ENCODE data around the gene CLEC2B. TPM values are rescaled to one million over a fixed set of nuclear protein-coding genes. Genes with fewer than 3 reads are reported as not detected.
A peak's percentile ranks its signal among the peaks of the same experiment; 100 is the strongest.
"Not testable (repeated sequence)": the region's sequence is repeated elsewhere in the genome, so short reads cannot be mapped to it uniquely, and the experiment has no call there.

CLEC2B gene
- total and polyA plus RNA-seq, 12 donors = 2.6 to 13.9 (median 4.4) TPM

GRCh38 chr12:9880532-9881078 is 11.5 kb upstream of the CLEC2B start:
- H3K4me3 ChIP-seq = no peak overlapping the region
- H3K4me1 ChIP-seq = no peaks in the 10 kb centered on the region
- ATAC-seq = no peak
- intact Hi-C loops (cut with DNase I) = no loop called here
- DNase-seq = no peak
- H3K36me3 ChIP-seq = no peaks in the 10 kb centered on the region
- TF ChIP-seq CTCF (IDR thresholded peaks at IDR 0.05) = no peak
- H3K27me3 ChIP-seq = no peaks in the 10 kb centered on the region
- no peaks in the 10 kb centered on the region for H3K9me3 ChIP-seq
- H3K27ac ChIP-seq = no peak overlapping the region
- 86 to 88% methylated on average over 4 of the region's 4 CpGs for WGBS, 2 donors

GRCh38 chr12:9876120-9876519 is 7.0 kb upstream of the CLEC2B start:
- ATAC-seq; intact Hi-C loops (cut with DNase I); H3K4me3 ChIP-seq; H3K36me3 ChIP-seq; H3K27ac ChIP-seq; H3K27me3 ChIP-seq; H3K9me3 ChIP-seq; DNase-seq: not testable (repeated sequence)
- WGBS, 2 donors = 96 to 97% methylated on average over 26 of the region's 26 CpGs
- peaks cover 0 to 11% (median 1%) of the 10 kb centered on the region in 9 donors for H3K4me1 ChIP-seq

GRCh38 chr12:9872742-9873141 is 3.6 kb upstream of the CLEC2B start:
- H3K36me3 ChIP-seq = no peaks in the 10 kb centered on the region
- no peak for TF ChIP-seq CTCF (IDR thresholded peaks at IDR 0.05)
- intact Hi-C loops (cut with DNase I) = loop anchor here in 1 of 10 donors (5.0 kb wide), 1 partner anchor 125 kb away; no protein-coding TSS in a partner anchor
- H3K27ac ChIP-seq = no peak overlapping the region
- no peaks in the 10 kb centered on the region for H3K27me3 ChIP-seq
- ATAC-seq (peak in 1 of 8 donors; percentile 43), DNase-seq (no peak)
- H3K4me3 ChIP-seq = no peak overlapping the region
- no peaks in the 10 kb centered on the region for H3K9me3 ChIP-seq
- 62 to 68% methylated on average over 11 of the region's 11 CpGs for WGBS, 2 donors
- peaks cover 0 to 17% (median 5%) of the 10 kb centered on the region in 9 donors for H3K4me1 ChIP-seq

- H3K36me3 ChIP-seq = no peaks in the 10 kb centered on the region
- no peaks in the 10 kb centered on the region for H3K9me3 ChIP-seq
- no peak for TF ChIP-seq CTCF (IDR thresholded peaks at IDR 0.05)
- H3K4me3 ChIP-seq = no peak overlapping the region
- ATAC-seq = no peak
- H3K27me3 ChIP-seq = no peaks in the 10 kb centered on the region
- intact Hi-C loops (cut with DNase I) = loop anchor here in 1 of 10 donors (5.0 kb wide), 1 partner anchor 125 kb away; no protein-coding TSS in a partner anchor
- 86% methylated on average over 3 of the region's 3 CpGs for WGBS, 2 donors
- no peak for DNase-seq
- no peak overlapping the region for H3K27ac ChIP-seq
- peaks cover 0 to 17% (median 5%) of the 10 kb centered on the region in 9 donors for H3K4me1 ChIP-seq
Observed at GRCh38 chr12:9872162-9872561, 3.0 kb upstream of the CLEC2B start.

- Histone ChIP-seq H3K9me3 (no peaks in the 10 kb centered on the region), H3K27ac (peak overlapping the region; percentile 67 to 96 (median 87)), H3K4me1 (peaks cover 0 to 22% (median 5%) of the 10 kb centered on the region in 9 donors), H3K36me3 (no peaks in the 10 kb centered on the region), H3K4me3 (peak overlapping the region in 9 of 10 donors; percentile 36 to 66 (median 54)), H3K27me3 (no peaks in the 10 kb centered on the region)
- ATAC-seq = peak in 1 of 8 donors; percentile 53
- TF ChIP-seq CTCF (IDR thresholded peaks at IDR 0.05) = no peak
- 55 to 70% methylated on average over 2 of the region's 2 CpGs for WGBS, 2 donors
- intact Hi-C loops (cut with DNase I) = loop anchor here in 1 of 10 donors (5.0 kb wide), 1 partner anchor 123 kb away; no protein-coding TSS in a partner anchor
- peak in 1 of 2 donors; percentile 8 for DNase-seq
Observed at GRCh38 chr12:9870286-9870866, 1.2 kb upstream of the CLEC2B start.

Measured in heart right ventricle (tissue), 16 donors.